GM18870 (cell line): Measurements from ENCODE around the gene PSMC4.

ENCODE experiments used
- ATAC-seq: cut with Tn5 transposase; IDR thresholded peaks from one replicate; pipeline ENCODE4 v1.9.1; 2021; ENCODE audit warnings: moderate library complexity; ENCODE audit not compliant: unreplicated experiment

Gene PSMC4

DNA sequence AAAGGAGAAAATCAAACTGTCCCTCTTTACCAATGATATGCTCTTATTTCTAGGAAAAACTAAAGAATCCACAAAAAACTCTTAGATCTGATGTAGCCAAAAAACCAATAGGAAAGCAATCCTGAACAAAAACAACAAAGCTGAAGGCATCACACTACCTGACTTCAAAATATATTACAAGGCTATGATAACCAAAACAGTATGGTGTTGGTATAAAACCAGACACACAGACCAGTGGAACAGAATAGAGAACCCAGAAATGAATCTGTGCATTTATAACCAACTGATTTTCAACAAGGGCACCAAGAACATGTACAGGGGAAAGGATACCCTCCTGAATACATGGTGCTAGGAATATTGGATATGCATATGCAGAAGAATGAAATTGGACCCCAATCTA, 16.2 kb downstream of the PSMC4 start:
- ATAC-seq: no peak

GRCh38 chr19:39987596-39987995, 16.6 kb downstream of the PSMC4 start:
- ATAC-seq: no peak

- no peak for ATAC-seq
These were observed 22.6 kb downstream of the PSMC4 start for GRCh38 chr19:39993605-39994004.

- ATAC-seq: no peak
These were observed 23.4 kb downstream of the PSMC4 start for GRCh38 chr19:39994361-39994760.

DNA sequence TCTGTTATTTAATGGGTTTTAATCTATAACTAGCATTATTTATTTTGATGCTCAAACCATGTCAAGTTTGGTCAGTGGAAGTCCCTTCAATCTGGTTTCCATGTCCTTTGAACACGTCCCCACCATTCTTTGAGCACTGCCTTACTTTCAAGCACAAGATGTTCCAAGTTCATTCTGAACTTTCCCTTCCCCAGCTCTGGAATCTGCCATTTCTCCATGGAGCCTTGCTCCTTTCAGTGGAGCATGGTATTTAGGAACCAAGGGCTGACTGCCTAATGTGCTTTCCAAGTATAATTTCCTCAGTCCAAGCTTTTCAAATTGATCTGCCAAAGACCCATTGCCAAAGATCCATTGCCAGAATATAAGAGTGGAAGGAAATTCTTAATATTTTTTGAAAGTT, 24.8 kb downstream of the PSMC4 start:
- no peak for ATAC-seq

- peak; percentile 29 for ATAC-seq
These were observed 25.3 kb downstream of the PSMC4 start for GRCh38 chr19:39996218-39996810.

GRCh38 chr19:39996811-39997637, 26.1 kb downstream of the PSMC4 start, which contains the start of gene ZNF546:
ZNF546 (plus strand) TSS chr19:39997060; CDS start chr19:39998327, 1,267 bp downstream.
- ATAC-seq: peak; percentile 61

DNA sequence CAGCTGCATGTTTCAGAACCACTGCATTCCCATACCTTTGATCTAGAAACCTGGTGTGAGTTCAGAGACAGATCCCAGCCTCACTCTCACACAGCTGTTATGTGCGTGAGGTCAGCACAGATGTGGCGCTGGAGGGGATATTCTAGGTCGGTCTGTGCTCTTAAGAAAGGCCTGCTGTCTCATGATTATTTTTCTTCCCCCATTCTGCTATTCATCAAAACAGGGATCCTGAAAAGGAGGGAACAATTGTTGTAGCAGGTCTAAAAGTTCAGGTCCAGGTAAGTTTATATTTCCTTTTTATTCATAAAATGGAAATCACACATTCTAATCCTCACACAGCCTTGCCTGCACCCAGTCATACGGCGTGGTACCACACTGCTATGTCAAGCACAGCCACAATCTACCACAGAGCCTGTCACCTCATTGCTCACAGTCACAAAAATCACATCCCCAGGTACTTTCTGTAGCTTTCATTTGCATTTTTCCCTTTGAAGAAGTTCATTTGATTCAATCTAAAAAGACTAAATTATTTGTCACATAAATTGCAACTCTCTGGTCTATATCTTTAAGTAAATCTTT, 26.8 kb downstream of the PSMC4 start:
- ATAC-seq: no peak

- ATAC-seq: no peak
These were observed 27.5 kb downstream of the PSMC4 start for GRCh38 chr19:39998501-39998900.

DNA sequence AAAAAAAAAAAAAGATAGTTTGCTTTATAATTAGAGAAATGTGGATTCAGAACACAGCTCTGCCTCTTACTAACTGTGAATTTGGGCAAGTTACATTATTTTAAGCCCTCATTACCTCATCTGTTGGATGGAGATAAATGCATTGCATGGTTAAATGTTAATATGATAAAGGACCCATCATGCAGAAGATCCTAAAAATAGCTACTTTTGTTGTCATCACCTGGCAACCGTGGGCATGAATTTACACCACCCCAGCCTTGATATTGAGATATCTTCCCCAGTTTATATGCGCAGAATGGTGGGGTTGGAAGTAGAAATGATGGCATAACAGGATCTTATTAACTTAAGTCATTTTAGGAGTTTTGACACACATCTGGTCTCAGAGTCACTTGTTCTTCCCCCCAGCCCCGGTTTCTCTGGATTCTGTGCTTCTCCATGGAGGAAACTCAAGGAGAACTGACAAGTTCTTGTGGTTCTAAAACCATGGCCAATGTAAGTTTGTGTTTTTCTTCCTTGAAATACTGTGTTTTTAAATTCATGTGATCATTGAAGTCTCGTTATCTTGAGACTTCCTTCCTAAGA, 34.8 kb downstream of the PSMC4 start:
- ATAC-seq: no peak

GRCh38 chr19:40006273-40006691, 35.3 kb downstream of the PSMC4 start:
- no peak for ATAC-seq

GRCh38 chr19:40009674-40010073, 38.7 kb downstream of the PSMC4 start:
- ATAC-seq: no peak

- ATAC-seq: no peak
These were observed 43.0 kb downstream of the PSMC4 start for GRCh38 chr19:40013991-40014390.

GRCh38 chr19:40023969-40024368, 53.0 kb downstream of the PSMC4 start:
- no peak for ATAC-seq

GRCh38 chr19:40025938-40026596, 55.1 kb downstream of the PSMC4 start:
- ATAC-seq: no peak

GRCh38 chr19:40026597-40026970, 55.6 kb downstream of the PSMC4 start:
- ATAC-seq: no peak
